ENCODE measurements around the gene TMEM134.
A peak's percentile ranks its signal among the peaks of the same experiment; 100 is the strongest.

Gene TMEM134

DNA sequence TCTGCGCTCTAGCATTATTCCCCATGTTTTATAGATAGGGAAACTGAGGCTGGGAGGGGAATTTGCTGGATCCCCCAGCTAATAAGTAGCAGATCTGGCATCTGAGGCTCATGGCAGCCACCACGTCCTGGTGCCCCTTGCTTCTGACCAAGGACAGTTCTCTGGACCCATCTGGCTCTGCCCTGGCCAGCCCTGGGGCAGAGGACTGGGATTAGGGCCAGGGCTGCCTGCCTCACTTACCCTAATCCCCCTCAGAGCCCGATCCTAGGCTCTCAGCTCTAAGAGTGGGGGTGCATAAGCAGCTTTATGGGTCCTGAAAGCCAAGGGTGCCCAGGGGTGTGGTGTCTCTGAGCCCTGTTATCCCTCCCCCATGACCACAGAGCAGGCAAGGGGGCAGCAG is 14.0 kb downstream of the TMEM134 start, which contains the start of gene CABP4:
TSS of gene CABP4 (plus strand) at position 301 of the 400 bp plus-strand sequence. CDS start at position 371, 70 bp downstream.
- DNase-seq, result no peak

DNA sequence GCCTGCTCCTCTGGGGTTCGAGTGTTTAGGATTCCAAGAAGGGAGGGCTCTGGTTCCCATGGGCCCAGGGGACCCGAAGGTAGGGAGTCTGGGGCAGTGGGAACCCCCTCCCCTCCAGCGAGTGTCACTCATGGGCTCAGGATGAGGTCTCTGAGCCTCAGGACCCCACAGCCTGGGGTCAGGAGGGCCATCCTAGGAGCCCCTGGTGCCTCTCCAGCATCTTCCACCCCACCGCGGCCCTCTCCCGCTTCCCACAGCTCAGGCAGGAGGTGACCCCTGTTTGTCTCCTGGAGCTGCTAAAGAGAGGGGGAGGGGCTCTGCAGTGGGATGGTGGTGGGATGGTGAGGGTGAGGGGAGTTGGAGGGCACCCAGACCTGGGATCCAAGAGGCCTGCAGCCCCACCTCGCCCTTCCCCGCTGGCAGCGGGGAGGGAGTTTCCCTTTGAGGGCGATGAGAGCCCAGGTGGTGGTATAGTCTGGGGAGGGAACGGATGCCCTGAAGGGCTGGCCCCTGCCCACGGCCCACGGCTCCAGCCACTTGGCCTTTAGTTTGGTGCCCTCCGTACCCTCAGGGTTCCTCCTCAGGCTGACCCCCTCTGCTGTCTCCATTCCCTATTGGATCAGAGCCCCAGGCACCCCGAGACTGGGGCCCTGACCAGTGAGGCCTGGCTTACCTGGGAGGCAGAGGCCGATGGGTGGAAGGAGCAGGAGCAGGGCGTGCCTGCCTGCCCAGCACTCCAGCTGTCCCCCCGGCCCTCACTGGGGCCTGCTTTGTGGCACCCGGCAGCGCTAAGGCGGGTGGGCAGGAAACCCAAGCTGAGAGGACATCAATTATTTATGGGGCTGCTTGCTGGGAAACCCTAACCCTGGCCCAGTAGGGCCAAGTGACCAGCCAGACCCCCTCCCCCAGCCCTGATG is 15.0 kb downstream of the TMEM134 start:
- no peak for DNase-seq

DNA sequence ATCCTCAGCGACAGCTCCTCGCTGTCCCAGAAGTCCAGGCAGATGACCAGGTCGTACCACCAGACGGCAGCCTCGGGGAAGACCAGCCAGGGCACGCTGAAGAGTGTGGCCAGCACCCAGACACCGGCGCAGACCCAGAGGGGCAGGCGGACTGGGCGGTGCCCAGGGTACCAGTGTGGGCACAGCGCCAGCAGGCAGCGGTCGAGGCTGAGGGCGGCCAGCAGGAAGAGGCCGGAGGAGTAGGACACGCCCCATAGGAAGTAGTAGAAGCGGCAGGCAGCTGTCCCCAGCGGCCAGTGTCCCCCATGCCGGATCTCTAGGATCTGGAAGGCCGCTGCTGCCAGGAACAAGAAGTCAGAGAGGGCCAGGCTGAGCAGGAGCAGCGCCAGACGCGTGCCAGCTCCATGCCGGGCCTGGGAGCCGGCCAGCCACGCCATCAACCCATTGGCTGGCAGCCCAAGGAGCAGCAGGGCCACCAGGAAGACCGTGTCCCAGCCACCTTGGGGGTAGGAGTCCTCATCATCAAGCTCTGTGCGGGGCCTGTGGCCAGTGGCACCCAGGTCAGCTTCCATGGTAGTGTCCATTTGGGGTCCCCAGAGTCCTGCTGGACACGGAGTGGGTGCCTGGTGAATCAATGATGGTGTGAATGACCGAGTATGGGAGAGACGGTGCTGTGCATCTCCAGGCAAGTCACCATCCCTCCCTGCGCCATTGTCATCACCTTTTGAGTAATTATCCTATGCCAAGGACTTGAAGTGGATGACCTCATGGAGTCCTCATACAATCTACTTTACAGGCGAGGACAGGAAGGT is 16.7 kb downstream of the TMEM134 start, which contains the start of gene GPR152:
TSS of gene GPR152 (minus strand) at position 589 of the 812 bp plus-strand sequence. CDS start at position 584, 5 bp downstream.
- DNase-seq, result no peak

DNA sequence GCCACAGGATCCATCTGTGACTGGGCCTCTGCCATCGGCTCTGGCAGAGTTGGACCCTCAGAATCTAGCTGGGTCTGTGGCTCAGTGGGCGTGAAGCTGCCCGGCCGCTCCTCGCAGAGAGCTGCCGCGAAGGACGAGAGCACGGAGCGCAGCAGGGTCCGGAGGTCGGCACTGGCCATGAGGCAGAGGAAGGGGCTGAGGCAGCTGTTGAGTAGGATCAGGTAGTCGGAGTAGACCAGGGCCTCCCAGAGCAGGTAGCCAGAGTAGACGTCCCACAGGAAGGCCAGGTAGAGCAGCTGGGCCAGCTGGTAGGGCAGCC is 17.4 kb downstream of the TMEM134 start:
- DNase-seq, result no peak

DNA sequence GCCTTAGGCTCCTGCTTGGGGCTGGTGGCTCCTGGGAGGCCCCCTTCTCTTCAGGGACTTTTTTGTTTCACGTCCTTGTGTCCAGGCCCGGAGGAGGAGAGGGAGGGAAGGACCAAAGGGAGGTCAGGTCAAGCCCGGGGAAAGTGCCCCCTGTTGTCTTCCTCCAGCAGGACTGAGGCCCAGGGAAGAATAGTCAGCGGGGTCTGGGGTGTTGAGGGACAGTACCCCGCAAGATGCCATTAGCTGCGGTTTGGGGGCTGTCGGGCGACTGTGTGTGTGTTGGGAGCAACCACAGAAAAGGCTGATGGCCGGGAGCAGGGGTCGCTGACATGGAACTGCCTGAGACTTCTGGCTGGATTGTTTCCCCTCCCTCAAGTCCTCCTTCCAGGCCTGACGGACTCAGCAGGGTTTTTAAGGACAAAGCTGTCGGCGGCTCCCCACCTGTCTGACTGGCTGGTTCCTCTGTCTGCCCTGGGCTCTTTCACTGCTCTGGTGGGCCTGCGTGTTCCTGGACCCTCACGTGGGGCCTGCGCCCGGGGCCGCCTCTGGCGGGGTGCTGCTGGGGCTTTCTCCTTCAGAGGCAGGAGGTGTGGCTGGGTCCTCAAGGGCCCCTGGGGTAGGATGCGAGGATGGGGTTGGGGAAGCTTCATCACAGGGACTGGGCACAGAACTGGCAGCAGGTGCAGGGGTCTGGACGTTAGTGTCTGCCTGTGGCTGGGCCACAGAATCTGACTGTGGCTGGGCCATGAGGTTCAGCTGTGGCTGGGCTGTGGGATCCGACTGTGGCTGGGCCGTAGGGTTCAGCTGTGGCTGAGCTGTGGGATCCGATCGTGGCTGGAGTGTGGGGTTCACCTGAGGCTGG is 18.0 kb downstream of the TMEM134 start:
- DNase-seq, result no peak

DNA sequence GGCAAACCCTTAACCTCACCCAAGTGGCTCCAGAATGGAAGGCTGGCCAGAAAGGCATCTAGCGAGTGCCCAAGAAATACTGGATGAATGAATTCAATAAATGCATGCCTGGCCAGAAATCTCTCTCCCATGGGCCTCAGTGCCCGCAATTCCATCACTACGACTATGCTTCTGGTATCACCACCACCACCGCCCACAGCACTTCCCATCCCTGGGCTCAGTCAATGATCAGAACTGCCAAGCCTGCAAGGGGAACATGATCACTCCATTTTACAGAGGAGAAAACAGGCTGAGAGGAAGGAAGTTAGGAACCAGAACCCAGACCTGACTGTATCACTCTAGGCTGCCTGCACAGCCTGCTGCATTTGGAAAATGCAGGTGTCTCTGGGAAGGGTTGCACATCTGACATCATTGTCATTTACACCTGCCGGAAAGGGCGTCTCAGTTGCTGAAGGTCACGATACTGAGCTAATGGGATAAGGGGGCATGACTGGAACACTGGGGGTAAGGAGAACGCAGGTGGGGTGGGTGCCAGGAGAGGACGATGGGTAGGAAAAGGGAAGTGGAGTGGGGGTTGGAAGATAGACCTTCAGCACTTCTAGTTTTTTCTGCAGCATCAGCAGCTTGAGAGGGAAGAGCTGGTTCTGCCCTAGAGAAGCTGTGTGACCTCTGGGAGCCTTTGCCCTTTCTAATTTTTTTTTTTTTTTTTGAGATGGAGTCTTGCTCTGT is 19.8 kb downstream of the TMEM134 start:
- DNase-seq, result no peak

DNA sequence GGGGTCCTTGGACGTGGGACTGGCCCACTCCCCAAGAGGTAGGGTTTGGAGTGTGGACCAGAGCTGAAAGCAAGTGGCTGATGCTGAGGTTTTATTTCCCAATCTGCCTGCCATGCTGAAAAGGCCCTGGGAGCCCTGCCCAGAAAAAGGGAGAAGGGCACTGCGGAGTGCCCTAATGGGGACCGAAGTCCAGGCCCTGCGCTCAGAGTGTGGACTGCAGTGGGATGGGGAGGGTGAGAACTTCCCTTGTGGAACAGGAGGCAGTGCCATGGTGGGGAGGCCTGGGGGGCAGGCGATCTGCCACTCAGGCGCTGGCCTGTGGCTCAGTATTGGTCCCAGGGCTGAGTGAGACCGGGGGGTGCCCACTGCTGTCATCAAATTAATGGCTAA is 20.8 kb downstream of the TMEM134 start:
- no peak for DNase-seq

DNA sequence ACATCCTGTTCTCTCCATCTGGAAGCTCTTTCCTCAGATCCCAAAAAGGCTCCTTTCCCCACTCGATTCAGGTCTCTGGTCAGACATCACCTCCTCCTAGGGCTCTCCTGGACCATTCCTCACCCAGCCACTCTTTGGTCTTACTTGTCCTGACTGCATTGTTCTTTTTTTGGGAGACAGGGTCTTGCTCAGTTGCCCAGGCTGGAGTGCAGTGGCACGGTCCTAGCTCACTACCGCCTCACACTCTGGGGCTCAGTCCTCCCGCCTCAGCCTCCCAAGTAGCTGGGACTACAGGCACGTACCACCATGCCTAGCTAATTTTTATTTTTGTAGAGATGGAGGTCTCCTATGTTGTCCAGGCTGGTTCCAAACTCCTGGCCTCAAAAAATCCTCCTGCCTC is 23.5 kb downstream of the TMEM134 start:
- no peak for DNase-seq

DNA sequence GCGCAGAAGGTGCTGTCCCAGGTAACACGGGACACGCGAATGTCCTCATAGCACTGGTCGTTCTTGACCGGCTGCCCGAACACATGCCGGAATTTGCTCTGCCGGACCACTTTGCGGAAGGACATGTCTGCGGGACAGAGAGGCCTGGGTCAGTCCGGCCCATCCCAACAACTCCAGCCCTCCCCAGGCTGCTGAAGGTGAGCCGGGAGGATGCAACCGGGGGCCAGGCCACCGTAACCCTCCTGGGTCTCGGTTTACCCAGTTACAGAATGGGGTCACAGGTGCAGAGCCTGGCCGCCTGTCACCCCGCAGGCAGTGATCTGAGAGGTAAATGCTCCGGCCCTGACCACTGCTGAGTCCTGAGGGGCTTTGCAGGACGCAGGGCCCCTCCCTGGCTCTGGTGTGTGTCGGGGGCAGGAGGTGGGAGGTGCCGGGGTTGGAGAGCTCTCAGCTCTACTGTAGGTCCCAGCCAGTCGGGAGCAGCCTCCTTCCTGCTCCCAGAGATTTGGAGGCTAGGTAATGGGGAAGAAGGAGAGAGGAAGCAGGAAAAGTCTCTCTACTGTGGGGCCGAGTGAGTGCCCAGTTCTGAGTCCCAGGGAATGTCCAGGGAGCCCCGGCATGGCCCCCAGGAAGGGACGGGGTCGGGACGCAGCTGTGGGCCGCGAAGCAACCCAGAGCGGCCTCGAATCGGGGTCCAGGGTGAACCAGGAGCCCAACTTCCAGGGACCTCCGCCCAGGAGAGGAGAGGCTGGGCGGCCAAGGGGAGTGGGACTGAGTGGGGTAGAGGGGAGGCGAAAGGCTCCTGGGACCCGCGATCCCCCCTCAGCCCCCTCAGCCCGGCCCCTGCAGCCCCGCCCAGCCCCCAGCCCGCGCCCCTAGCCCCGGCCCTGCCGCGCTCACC is 26.3 kb downstream of the TMEM134 start:
- no peak for DNase-seq

DNA sequence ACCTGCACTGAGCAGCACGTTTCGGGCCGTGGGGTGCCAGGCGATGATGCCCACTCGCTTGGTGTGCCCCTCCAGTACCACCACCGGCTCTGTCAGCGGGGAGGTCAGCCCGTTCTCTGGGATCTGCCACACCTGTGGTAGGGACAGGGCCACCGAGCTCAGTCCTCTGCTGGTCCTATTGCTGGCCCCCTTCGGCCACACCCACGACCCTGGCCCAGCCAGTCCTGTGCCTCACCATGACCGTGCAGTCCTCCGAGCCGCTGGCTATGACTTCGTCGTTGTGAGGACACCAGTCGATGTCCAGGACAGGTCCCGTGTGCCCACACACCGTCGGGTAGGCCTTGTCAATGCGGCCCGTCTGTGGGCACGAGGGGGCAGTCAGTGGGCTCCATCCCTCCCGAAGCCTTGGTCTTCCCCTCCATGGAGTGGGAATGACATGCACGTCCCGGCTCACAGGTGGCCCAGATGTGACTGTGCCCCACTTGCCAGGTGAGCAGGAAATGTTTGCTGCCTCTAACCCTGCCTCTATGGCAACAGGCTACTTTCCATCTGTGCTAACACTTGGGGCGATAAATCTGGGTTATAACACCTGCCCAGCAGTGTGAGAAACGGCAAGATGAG is 27.2 kb downstream of the TMEM134 start:
- DNase-seq, result no peak

DNA sequence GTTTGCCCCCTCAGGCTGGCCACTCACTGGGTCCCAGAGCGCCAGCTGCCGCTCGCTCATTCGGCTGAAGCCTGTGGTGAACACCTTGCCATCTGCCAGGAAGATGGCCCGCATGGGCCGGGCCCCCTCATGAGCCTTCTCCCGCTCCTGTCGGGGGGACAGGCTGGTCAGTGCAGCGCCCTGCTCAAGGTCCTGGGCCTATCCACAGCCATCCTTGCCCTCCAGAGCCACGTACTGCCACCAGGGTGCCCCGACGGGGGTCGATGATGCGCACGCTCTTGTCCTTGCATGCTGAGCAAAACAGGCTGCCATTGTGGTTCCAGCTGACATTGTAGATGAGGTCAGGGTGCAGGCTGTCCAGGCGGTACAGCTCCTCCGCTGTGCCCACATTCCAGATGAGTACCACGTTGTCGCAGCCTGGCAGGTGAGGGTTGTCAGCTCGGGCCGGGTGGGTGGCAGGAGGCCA is 27.9 kb downstream of the TMEM134 start:
- DNase-seq, result no peak

DNA sequence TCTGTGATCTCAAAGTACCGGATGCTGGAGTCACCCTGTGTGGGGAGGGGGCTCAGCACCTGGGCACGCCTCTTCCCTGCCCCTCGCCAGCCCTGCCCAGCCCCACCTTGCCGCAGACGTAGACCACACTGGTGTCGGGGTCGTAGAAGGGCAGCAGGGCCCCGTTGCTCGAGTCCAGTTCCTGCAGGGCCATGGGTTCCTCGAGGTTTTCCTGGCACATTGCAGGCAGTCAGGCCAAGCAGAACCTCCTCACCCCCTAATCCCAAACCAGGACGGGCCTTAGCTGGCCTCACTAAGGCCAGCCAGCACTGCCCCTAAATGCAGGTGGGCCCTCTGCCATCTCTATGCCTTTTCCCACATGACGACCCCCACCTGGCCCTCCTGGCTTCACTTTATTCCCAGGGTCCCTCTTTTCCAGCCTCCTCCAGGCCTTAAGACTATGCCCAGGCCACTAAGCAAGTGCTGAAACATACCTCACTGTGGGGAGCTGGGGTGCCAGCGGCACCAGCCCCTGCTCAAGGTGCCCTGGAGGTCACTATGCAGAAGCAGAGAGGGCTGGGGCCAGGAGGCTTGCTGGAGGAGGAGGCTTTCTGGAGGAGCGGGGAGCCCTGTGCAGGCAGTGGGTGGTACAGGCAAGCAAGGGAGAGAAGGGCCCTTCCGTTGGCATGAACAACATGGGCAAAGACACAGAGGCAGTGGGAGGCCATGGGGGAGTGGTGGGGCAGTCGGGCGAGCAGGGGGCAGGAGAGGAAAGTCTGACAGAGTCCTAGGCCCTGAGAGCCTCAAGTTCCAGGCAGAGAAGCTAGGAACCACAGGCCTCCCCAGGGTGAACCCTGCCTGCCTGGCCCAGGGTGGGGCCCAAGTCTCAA is 28.6 kb downstream of the TMEM134 start:
- DNase-seq, result no peak

DNA sequence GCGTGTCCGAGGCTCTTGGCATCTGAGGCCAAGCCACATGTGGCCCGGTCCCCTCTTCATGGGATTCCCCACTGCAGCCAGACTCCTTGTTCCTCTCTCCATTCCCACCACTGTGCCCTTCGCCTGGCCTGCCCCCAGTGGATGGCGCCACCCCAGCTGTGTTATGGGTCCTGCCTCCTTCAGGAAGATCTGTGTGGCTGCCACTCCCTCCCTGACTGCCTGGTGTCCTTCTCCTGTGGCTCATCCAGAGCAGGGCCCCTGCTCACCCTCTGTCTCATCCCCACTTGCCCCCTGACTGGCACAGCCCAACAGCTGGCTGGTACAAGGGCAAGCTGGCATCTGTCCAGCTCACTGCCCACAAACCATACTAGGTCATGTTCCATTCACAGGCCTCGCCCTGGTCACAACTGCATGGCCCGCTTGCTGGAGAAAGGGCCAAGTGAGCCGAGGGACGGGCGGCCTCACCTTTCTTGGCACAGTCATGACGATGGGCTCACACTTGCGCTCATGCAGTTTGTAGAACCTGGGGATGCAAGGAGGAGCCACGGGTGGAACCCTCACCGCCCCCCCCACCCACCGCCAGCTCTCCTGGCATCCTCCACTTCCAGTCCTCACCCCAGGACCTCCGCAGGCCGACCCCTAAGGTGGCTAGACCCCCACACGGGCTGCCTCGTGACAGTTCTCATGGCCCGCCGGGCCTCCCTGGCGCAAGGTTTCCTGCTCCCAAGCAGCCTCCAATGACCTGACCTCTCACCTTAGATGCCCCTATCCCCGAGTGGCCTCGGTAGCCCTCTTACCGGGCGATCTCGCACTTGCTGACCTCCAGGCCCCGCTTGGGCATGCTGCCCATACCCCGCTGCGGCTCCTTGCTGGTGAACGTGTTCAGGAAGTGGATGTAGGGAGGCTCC is 29.5 kb downstream of the TMEM134 start:
- DNase-seq, result no peak

DNA sequence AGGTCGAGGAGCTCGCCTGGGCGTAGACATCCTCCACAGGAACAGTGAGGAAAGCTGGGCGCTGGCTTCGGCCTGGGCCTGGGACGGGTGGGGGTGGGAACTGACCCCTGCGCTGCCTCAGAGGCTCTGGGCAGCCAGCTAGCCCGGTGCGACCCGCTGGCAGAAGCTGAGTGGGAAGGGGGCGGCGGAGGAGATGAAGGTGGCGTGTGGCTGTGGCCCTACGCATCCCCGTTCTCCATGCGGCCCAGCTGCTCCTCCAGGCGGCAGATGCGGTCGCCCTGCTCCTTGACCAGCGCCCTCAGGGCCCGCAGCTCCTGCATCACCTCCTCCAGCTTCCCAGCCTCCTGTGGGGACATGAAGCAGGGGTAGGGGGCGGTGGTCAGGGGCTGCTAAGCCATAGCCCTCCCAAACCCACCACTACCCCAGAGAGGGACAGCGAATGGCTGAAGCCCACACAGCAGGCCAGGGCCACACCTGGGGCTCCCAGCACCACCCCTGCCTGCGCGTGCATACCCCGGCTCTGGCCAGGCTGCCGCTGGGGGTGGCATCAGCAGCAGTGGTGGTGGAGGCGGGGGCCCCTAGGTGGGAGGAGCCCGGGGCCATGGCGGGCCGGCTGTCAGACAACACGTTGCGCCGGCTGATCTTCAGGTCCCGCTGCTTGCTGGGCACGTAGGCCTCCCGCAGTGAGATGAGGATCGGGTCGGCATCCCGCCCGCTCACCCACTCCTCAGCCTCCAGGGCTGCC is 30.7 kb downstream of the TMEM134 start:
- peak; percentile 43 to 63 (median 50) for DNase-seq

DNA sequence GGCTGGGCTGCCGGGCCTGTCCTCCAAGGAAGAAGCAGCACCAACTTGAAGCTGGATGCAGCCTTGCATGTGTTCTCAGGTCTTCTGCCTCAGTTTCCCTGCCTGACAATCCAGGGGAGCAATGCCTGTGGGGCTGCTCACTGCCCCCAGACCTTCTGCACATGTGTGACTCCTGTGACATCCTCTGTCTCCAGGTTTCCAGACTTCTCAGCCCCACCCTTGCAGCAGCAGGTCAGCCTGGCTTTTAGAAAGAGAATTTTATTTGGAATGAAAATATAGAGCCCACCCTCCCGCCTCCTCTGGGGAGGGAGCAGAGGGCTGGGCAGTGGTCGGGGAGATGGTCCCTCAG is 31.3 kb downstream of the TMEM134 start:
- no peak for DNase-seq

DNA sequence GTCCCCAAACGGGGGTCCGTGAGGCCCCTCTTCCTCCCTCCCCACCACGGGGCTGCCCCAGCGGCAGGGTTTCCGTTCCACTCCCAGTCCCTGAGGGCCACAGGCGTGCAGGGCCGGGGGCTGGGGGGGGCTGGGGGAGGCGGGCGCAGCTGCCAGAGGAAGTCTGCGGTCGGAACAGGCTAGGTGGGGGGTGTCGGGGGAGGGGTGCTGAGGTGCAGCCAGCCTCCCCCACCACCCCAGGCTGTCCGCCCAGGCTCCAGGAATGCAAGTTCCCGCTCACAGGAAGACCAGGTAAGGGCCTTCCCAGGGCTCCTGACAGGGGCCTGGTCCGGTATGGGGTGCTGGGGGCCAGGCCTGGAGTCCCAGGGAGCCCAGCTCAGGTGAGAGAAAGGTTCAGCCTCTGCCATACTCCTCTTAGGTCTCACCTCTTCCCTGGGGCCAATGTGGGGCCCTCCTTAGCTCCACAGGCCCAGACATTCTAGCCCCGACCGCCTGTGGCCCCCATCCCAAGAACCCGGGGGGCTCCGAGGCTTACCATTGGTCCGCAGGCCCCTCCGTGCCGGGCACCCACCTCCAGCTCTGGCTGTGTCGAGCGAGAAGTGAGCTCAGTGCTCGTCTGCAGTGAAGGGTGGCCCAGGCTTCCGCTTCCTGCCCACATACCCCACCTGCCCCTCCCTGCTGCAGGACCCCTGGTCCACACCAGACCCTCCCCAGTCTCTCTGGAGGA is 31.8 kb downstream of the TMEM134 start, which contains the start of gene PTPRCAP:
TSS of gene PTPRCAP (minus strand) at position 601 of the 727 bp plus-strand sequence. CDS start at position 538, 63 bp downstream.
- DNase-seq, result peak in 3 of 4 experiments; percentile 47 to 87 (median 79)
